ENCODE data around the gene CHD2.

Gene CHD2

DNA sequence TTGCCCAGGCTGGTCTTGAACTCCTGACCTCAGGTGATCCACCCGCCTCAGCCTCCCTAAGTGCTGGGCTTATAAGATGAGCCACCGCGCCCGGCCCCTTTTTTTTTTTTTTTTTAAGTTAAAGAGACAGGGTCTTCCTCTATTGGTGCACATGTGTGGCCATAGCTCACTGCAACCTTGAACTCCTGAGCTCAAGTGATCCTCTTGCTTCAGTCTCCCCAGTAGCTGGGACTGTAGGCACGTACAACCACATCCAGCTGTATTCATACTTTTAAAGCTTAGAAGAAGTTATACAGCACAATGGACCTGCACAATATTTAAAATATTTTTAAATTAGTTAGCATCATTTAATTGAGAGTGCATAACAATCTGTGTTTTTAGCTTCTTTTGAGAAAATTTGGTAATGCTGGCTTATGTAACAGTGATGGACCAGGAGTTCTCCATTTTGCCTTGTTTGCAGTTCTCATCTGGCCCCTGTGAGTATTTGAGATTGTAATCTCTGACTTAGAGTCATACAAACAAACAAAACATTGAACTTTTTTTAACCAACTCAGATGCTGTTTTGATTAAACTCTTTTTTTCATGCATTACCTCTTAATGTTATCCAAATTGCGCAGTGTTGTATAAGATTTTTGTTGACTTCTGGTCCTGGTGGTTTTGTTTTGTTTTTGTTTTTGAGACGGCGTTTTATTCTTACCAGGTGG, 33.0 kb downstream of the CHD2 start:
- no peak for DNase-seq (ENCODE audit: low spot score)

DNA sequence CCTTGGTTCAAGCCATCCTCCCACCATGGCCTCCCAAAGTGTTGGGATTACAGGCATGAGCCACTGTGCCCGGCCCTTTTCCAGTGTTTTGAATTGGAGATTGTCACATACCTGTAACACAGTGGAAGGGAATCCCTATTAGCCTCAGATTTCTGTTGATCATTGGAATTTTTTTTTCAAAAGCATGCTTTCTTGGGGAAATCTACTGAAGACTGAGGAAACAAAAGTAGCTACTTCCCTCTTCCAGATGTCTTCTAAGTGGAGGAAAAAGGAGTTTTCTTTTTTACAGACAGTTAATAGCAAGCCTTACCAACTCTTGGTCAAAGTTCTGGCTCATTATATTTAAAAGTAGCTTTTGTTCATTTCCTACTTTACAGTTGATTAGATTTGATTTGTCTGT, 33.7 kb downstream of the CHD2 start:
- DNase-seq (ENCODE audit: low spot score) = no peak

DNA sequence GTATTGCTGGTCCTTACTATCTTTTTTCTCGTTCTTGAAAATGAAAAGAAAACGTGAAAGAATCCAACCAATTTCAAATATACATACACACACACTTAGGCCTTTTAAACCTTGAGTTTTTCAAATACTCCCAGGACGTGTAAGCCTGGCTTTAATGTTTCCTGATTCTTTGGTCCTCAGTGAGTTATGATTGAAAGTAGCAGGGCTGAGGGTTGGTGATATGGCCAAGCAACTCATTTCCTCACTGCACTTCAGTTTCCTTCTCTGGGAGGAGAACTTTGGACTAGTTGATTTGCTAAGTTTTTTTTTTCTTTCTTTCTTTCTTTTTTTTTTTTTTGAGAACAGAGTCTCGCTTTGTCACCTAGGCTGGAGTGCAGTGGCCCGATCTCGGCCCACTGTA, 34.6 kb downstream of the CHD2 start:
- DNase-seq (ENCODE audit: low spot score) = no peak

DNA sequence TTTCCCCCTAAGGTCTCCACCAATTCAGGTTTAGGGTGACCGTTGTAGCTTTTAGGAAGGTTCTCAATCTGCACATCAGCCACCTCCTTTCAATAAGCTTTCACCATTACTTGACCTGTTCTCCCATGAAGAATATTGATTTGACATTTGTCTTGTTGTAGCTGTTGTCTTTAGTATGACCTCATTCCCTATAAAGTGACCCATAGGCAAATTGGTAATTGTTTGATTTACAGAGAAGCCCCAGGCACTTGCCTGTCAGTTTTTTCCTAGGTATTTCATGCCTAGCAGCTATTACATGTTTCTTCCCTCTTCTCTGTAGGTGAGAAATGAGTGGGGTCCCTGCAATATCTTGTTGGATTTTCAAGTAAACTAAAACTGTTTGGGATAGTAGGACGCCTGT, 36.0 kb downstream of the CHD2 start:
- no peak for DNase-seq (ENCODE audit: low spot score)

DNA sequence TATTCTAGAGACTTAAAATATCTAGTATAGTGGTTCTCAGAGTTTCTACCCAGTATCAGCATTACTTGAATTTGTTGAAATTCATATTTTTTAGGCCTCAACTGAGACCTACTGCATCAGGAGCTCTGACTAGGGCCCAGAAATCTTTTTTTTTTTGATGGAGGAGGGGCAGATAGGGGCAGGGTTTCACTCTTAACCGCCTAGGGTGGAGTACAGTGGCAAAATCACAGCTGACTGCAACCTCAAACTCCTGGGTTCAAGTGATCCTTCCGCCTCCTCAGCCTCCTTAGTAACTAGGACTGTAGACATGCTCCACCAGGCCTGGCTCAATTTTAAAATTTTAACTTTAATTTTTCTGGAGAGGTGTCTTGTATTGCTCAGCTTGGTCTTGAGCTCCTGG, 36.6 kb downstream of the CHD2 start:
- DNase-seq (ENCODE audit: low spot score) = no peak

DNA sequence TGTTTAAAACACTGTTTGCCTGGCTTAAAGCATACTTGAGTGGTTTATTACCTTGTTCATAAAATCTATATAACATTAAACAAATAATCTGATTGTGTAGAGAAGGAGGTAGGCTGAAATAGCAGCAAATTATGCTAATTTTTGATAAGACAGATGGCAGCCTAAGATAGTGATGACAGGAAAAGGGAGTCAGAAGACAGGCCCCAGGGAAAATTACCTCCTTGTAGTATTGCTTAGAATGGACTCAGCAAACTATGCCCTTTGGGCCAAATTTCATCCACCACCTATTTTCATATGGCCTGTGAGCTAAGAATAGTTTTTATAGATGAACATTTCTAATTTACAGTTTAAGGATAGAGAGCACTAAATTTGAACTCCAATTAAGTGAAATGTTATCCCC, 37.8 kb downstream of the CHD2 start:
- no peak for DNase-seq (ENCODE audit: low spot score)

DNA sequence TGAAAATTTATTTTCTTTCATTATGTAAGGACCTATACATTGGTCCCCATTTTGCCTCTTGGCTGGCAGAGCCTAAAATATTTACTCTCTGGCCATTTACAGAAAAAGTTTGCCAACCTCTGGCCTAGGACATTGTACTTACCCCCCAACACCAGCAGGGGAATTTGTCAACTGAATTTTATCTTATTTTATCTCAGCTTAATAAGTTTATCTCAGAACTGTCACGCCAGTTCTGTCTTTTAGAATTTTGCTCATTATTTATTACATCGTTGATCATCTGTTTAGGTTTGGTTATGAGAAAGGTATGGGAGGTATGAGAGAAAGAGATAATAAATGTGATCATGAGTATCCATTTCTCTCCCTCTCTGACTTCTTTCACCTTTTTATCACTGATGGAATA, 38.3 kb downstream of the CHD2 start:
- no peak for DNase-seq (ENCODE audit: low spot score)

DNA sequence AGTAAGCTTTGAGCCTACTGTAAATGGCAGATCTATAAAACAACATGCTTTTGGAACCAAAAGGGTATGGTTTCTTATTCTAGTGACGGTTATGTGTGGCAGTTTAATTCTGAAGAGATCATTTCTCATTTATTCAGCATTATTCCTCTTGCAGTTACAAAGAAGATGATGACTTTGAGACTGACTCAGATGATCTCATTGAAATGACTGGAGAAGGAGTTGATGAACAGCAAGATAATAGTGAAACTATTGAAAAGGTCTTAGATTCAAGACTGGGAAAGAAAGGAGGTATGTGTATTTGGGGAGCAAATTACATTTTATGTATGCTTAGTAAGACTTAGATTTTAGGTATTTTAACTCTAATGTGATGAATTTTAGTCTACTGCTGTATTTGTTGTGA, 41.5 kb downstream of the CHD2 start:
- DNase-seq (ENCODE audit: low spot score) = no peak

DNA sequence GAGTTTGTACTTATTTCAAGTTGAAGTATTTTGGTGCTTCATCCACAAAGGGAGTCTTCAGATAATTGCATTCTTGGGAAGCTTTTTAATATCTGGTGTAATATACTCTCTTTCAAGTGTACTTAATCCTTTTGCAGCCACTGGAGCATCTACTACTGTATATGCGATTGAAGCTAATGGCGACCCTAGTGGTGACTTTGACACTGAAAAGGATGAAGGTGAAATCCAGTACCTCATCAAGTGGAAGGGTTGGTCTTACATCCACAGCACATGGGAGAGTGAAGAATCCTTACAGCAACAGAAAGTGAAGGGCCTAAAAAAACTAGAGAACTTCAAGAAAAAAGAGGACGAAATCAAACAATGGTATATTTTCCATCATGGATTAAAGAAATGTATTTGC, 42.6 kb downstream of the CHD2 start:
- DNase-seq (ENCODE audit: low spot score) = no peak

DNA sequence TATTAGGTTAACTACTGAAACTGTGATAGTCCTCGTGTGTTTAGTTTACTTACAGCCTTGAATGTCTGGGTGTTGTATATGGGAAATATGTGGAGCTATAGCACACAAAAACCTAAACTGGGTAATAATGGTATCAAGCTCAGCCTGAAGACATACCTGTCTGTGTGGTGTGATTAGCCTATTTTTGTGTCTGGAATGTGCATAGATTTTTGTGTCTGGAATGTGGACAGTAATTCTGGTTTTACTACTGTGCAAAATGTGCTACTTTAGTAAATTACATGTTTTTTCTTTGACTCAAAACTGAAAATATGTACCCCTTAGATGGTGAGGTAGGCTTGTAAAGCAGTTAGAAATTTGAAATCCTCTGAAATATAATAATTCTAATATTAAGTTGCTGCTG, 43.5 kb downstream of the CHD2 start:
- no peak for DNase-seq (ENCODE audit: low spot score)

DNA sequence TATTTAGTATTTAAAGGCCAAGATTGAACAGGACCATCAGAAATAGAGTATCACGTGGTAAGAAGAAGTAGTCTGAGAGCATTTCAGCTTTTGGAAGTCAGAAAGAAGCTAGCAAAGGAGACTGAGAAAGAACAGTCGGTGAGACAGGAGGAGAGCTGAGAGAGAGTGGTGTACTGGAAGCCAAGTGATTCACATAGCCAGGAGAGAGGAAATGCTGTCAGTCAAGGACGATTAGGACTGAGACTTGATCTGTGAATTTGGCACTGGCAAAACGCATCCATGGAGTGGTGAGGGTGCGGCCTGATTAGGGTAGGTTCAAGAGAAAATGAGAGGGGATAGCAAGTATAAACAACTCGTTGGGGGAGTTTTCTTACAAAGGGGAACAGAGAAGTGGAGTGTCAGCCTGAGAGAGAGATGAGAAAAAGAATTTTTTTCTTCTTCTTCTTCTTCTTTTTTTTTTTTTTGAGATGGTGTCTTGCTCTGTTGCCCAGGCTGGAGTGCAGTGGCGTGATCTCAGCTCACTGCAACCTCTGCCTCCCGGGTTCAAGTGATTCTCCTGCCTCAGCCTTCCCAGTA, 44.9 kb downstream of the CHD2 start:
- no peak for DNase-seq (ENCODE audit: low spot score)

DNA sequence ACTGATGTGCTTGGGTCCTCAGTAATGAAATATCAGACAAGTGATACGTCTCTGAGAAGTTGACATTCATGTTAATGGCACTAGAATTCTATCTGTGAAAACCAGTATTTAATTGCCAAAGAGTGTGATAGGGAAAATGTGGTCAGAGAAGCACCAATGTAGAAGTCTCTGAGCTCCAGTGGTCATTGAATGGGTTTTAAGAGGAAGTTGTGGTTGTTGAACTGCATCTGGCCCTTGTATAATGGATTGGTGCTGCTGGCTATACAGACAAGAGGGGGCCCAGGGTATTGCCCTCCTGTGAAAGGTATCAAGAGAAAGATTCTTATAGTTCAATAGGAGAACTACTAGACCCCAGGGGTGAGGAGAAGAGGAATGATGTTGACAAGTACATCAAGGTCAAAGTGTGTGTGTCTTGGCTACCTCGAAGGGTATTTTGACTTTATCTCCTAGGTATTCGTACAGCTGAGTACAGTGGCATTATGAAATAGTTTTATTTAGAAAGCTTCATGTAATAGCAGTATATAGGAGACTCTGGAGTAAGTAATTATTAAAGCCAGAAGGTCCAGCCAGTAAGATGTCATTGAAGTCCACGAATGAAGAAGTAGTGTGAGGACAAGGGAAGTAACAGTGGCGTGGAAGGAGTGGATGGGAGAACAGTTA, 47.1 kb downstream of the CHD2 start:
- no peak for DNase-seq (ENCODE audit: low spot score)

DNA sequence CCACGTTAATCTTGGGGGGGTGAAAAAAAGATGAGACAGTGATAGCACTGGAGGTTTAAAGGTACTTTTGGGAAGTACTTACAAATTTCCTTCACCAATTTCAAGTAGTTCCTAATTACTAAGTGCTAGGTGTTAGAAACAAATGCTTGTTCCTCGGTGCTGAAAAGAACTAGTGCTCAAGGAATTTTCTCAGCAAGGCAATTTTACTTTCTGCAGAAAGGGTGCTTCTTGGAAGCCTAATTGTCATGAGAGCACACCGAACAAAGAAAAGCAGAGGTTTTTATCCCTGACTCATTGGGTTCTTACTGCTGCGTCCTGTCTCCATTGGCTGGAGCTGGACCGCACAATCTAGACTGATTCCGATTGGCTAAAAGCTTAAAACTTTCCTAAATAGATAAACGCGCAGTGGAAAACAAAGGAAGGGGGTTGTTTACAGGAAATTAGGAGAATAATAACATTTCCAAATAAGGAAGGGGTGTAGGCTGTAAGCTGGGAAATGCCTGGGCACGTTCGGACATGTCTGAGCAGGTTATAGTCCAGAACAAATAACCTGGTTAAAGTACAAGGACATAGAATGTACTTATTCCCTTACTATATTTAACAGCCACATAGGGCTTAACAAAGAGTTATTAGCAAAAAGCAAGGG, 49.6 kb downstream of the CHD2 start:
- DNase-seq (ENCODE audit: low spot score) = no peak

DNA sequence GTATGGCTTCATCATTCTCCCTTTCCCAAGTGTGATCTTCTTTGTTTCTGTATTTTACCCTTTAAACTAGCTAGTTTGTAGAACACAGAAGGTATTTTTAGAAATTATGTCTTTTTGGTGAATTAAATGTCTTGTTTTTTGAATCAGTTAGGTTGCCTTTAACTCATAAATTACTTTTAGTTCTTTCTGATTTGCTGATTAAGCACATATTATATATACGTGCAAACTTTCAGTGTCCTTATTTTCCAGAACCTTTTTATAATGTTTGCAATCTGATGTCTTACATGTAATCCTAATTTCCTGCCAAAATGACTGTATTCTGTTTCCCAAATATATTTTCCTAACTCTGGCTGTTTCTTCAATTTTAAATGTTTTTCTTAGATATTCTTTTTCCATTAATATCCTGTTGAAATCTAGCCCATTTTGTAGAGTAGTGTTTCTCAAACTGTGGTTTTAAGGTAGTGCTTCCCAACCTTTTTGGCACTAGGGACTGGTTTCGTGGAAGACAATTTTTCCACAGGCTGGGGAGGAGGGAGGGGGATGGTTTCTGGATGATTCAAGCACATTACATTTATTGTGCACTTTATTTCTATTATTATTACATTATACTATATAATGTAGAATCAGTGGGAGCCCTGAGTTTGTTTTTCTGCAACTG, 51.8 kb downstream of the CHD2 start:
- no peak for DNase-seq (ENCODE audit: low spot score)

DNA sequence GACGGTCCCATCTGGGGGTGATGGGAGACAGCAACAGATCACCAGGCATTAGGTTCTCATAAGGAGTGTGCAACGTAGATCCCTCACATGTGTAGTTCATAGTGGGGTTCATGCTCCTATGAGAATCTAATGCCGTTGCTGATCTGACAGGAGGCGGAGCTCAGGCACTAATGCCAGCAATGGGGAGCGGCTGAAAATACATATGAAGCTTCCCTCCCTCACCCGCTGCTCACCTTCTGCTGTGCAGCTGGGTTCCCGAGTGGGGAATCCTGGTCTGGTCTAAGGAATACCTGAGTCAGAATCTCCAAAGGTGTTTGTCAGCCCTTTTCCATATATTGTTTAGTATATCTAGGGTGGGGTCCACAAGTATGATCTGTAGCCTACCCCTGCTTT, 52.3 kb downstream of the CHD2 start:
- no peak for DNase-seq (ENCODE audit: low spot score)

DNA sequence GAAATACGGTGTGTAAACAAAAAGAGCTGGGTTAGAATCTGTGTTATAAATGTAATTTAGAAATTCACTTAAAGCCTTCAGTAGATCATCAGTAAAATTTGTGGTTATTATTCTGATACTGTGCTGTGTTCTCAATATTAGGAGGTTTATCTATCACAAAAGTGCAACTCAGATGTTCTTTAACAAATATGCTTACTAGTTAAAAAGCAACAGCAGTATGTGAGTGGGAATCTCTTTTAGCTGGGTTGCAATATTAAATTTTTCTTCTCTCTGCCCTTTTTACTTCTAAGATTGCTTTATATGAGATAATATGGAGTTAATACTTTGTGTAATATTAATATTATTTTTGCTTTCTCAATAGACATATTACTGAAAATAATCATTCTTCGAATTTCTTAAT, 53.4 kb downstream of the CHD2 start:
- no peak for DNase-seq (ENCODE audit: low spot score)

DNA sequence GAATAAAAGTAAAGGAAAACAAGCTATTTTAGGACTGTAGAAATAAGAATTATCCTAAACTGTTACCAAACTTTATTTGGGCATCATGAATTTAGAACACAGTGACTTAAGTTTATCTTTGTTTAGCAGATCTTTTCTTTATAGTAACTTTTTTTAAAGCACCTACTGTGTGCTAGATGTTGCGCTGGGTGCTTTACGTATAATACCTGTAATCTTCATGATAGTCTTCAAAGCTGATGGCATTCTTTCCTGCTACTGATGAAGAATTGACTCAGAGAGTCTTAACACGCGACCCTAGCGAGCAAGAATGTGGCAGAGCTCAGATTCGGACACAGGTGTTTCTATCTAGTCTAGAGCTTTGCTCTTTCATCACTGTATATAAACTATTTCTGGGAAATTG, 53.9 kb downstream of the CHD2 start:
- DNase-seq (ENCODE audit: low spot score) = no peak

DNA sequence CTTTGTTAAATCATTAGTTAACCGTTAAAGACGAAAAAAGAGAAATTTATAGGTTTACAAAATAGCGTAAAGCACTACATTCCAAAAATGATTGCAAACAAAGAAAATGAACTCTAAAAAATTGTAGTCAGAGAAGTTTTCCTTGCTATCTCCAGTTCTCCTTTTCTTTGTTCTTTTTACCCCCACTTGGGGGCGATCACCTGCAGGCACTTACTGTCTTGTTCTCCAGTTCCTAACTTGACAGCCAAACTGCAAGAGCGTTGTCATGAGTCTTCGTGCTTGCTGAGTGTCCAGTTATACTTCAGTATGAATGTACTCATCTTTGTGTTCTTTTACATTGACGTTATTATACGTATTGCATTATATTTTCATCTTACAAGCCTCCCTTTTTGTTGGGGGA, 54.5 kb downstream of the CHD2 start:
- no peak for DNase-seq (ENCODE audit: low spot score)

DNA sequence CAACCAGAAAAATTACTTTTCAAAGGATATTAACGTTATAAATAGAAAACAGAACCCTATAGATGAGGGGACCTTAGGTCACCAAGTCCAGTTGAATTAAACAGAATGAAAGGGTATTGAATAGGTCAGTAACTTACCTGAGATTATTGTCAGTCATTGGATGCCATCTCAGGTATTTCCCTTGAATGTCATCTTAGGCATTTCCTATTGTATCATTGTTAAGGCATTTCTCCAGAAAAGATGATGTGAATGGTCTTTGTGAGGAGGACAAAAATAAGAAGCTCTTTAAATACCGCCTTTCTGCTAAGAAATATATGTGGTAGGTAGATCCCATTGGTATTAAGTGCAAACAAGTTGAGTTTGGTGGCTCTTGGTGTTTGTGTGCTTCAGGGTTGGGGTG, 55.6 kb downstream of the CHD2 start:
- no peak for DNase-seq (ENCODE audit: low spot score)

DNA sequence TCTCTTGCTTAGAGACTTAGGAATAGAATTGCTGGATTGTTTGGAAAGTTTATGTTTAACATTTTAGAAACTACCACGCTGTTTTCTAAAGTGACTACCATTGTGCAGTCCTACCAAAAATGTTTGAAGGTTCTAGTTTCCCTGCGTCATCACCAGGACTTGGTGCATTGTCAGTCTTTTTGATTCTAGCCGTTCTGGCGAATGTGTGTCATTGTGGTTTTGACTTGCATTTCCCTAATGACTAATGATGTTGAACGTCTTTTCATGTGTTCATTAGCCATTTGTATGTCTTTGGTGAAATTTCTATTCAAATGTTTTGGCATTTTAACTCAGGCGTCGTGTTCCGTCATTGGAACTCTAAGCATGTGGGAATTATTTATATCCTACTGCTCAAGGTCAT, 58.0 kb downstream of the CHD2 start:
- no peak for DNase-seq (ENCODE audit: low spot score)

DNA sequence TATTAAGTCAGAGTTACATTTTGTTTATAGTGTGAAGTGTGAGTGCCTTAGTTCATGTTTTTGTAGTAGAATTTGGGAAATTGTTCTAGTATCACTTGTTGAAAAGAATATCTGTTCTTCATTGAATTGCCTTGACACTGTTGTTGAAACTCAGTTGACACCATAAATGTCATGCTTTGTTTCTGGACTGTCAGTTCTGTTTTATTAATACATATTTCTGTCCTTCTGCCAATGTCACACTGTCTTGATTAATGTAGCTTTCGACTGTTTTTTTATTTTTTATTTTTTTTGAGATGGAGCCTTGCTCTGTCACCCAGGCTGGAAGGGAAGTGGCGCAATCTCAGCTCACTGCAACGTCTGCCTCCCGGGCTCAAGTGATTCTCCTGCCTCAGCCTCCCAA, 59.1 kb downstream of the CHD2 start:
- no peak for DNase-seq (ENCODE audit: low spot score)

DNA sequence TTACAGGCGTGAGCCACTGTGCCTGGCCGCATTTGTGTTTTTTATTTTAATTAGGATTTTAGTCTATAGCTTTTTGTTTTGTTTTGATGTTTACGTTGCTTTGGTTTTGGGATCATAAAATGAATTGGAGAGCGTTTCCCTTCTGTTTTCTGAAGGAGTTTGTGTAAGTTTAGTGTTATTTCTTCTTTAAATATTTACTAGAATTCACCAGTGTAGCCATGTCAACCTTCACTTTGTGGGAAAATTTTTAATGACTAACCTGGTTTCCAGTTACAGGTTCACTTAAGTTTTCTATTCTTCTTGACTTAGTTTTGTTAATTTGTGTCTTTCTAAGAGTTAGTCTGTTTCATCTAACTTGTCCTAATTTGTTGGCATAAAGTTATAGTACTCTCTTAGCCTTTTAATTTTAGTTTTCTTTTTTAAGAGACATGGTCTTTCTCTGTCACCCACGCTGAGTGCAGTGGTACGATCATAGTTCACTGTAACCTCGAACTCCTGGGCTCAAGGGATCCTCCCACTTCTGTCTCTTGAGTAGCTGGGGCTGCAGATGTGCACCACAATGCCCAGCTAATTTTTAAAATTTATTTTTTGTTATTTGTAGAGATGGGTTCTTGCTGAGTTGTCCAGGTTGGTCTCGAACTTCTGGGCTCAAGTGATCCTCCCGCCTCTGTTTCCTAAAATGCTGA, 61.0 kb downstream of the CHD2 start:
- DNase-seq (ENCODE audit: low spot score) = no peak
